AG09319 (cell line): Measurements from ENCODE around the gene C2.

Source experiments
- DNase-seq: peaks from one replicate; pipeline ENCODE4 v3.0.0-alpha.2; 2010; ENCODE audit warnings: low read depth; ENCODE audit errors: extremely low read depth
- TF ChIP-seq, protein P1 (sequence below): IDR thresholded peaks from 2 replicates; pipeline ENCODE4 v1.5.1; 2011; ENCODE audit warnings: low read depth, mild to moderate bottlenecking, inconsistent platforms, low read length, moderate library complexity

C2 gene

DNA sequence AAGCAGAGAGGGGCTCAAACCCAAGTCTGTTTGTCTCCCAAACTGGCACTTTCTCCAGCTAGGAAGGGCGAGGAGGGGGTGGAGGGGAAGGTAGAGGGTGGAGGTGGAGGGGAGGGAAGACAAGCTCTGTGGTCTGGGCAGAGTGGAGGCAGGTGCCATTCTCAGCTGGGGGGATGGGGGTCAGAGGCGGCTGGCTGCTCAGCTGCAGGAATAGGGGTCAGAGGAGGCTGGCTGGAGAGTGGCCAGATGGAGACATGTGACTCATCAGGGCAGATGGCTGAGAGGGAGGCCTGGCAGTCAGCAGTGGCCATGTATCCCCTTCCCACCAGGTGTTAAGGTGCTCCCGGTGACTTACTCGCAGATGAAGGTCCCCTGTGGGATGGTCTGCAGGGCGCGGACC lies 45.2 kb upstream of the C2 start:
- no peak for DNase-seq
- TF ChIP-seq, protein P1, sequence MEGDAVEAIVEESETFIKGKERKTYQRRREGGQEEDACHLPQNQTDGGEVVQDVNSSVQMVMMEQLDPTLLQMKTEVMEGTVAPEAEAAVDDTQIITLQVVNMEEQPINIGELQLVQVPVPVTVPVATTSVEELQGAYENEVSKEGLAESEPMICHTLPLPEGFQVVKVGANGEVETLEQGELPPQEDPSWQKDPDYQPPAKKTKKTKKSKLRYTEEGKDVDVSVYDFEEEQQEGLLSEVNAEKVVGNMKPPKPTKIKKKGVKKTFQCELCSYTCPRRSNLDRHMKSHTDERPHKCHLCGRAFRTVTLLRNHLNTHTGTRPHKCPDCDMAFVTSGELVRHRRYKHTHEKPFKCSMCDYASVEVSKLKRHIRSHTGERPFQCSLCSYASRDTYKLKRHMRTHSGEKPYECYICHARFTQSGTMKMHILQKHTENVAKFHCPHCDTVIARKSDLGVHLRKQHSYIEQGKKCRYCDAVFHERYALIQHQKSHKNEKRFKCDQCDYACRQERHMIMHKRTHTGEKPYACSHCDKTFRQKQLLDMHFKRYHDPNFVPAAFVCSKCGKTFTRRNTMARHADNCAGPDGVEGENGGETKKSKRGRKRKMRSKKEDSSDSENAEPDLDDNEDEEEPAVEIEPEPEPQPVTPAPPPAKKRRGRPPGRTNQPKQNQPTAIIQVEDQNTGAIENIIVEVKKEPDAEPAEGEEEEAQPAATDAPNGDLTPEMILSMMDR = no peak

DNA sequence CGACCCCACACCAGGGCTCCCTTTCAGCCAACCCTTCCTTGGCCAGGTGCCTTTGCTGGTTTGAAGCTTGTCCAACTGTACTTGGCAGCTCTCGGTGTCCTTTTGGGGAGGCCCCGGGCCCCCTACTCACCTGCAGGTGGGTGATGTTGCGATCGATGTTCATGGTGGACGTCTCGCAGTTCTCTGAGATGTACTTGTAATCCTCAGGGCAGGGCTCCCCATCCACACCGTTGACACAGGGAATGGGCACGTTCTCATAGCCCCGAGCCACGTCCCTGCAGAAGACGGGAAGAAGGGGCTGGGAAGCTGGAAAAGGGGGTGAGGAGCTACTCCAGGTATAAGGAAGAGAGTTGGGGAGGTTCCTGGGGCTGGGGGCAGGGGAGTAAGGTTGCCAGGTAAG lies 43.8 kb upstream of the C2 start:
- DNase-seq = no peak
- TF ChIP-seq, protein P1 = no peak

DNA sequence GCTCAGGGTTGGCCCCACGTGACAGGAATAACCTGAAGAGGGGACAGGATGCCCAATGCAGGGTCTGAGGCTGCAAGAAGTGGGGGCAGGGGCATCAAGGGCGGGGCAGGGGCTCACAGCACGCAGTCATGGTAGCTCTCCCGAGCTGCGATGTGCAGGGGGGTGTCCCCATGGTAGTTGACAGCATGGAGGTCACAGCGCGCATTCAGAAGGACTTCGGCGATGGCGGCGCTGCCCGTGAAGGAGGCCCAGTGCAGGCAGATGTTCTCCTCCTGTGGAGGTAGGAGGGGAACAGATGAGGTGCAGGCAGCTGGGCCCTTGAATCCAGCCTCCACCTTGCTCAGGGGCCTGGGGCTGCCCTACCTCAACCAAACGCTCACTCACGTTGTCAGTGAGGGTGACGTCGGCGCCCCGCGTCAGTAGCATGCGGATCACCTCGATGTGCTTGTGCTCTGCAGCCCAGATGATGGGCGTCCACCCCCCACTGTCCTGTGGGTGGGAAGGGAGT lies 42.9 kb upstream of the C2 start:
- DNase-seq = no peak
- TF ChIP-seq, protein P1 = no peak

DNA sequence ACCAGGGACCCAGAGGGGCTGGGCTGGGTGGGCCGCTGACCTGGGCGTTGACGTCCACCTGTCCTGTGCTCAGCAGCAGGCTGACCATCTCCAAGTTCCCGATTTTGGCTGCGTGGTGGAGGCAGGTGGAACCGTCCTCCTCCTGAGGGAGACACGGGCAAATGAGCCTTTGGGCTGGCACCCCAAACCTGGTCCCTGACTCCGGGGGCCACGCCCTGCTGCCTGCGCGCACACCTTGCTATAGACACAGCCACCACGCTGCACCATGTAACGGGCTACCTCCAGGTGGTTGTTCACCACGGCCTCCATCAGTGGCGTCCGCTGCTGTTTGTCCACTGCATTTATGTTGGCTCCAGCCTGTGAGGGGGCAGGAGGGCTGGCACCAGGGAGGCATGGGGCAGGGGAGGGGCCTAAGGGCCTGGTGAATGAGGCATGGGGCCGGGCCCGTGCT lies 41.0 kb upstream of the C2 start:
- TF ChIP-seq, protein P1 = no peak
- no peak for DNase-seq

DNA sequence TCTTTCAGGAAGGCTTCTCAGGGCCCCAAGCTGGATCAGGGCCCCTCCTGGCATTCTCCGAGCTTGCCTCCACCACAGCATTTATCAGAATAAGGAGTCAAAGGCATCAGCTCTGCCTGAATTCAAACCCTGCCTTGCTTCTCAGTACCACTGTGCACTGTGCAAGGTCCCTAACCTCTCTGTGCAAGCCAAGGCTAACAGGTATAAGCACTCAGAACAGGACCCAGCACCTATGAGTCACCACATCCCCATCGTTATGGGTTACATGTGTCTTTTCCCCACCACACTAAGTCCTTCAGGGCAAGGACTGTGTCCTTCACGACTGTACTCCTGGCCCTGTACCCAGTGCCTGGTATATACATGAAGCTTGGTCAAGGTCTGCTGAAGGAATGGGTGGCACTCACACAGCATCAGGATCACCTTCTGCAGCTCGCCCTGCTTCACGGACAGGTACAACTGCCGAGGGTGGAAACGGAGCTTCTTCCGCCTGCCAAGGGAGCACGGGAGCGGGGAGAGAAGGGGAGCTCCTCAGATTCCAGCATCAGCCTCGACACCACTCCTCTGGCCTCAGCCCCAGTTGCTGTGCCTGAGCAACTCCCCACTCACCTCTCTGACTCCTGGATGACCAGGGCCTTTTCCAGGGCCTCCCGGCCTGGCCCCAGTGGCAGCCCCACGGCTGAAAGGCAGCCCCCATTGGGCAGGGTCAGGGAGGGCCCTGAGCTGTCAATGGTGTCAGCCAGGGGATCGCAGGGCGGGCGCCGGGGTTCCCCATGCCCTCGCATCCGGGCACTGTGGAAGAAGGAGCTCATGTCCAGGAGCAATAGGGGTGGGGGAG lies 40.1 kb upstream of the C2 start:
- no peak for DNase-seq
- TF ChIP-seq, protein P1 = no peak

DNA sequence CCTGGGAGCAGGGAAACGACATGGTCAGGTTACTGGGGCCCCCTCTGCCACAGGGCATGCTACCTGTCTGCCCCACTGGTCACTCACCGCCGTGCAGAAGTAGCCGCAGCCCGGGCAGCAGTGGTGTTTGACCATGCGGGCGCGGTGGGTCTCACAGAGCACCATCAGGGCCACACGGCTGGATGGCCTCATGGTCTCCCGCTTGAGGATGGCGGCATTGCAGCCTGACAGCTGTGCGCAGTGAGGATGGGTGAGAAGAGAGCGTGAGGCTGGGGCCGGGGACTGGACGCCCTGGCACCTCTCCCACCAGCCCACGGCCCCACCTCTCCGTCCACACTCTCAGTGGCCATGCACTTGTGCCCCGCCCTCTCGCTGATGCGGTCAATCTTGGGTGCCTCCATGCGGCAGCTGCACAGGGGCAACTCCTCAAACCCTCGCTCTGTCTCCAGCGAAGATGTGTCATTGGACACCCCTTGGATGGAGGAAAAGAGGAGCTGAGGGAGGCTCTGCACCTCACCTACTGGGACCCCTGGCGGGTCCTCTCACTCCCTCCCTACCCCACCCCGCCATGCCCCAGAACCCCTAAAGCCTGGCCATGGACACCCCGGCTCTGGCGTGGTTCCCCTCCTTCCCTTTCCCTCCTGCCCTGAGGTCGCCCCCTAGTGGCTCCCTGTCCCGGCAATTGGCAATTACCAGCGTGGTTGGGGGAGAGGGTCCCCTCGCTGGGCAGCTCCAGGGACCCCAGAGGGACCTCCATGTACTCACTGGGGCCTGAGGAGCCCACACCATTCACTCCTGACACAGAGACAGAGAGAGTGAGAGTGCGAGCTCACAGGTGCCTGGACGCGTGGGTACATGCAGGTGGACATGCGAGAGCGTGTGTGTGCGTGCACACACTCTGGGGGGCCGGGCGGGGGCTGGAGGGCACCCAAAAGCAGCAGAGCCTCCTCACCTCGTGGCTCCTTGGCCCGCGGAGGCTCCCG lies 39.0 kb upstream of the C2 start:
- DNase-seq = no peak
- TF ChIP-seq, protein P1 = peak; percentile 74
